HG02798 (cell line): ENCODE results near the gene KLHL29.
A peak's percentile ranks its signal among the peaks of the same experiment; 100 is the strongest.

ENCODE experiments used
- ATAC-seq: cut with Tn5 transposase; IDR thresholded peaks from one replicate; pipeline ENCODE4 v1.9.1; 2021; ENCODE audit warnings: mild to moderate bottlenecking; ENCODE audit not compliant: unreplicated experiment, poor library complexity

The KLHL29 gene

GRCh38 chr2:23486684-23487075 lies 101.7 kb downstream of the KLHL29 start:
- no peak for ATAC-seq

DNA sequence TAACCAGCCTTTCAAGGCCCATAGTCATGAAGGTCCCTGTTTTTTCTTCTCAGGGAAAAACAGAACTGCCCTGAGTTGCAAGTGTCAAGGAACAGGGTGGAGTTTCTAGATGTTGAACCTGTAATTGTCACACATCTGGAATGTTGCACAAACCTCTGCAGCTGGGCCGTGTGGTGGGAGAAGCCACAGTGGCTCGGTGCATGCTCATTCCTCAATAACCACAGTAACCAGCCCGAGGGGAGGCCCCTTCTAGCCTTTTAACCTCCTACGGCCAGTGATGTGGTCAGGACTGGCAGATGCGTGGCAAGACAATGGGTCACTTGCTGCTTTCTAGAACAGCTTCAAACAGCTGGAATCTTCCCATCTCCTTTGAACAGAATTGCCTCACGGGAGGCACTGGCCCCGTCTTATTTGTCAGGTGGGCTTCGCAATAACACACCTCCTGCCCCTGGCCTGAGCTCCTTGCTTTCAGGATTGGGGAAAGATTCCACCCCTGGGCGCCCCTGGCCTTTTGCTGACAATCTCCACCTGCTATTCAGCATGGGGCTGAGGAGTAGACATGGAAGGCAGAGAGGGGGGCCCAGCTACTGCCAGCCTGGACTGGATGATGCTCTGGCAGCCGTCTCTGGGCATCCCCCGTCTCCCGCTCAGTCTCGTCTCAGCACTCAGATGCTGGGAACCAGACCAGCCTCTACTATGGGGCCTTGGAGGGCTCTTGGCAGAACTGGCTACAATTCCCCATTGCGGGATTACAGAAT lies 102.9 kb downstream of the KLHL29 start:
- ATAC-seq = peak; percentile 68

- no peak for ATAC-seq
These were observed 103.6 kb downstream of the KLHL29 start for GRCh38 chr2:23488584-23488983.

GRCh38 chr2:23489471-23490322 lies 104.7 kb downstream of the KLHL29 start:
- peak; percentile 51 for ATAC-seq

DNA sequence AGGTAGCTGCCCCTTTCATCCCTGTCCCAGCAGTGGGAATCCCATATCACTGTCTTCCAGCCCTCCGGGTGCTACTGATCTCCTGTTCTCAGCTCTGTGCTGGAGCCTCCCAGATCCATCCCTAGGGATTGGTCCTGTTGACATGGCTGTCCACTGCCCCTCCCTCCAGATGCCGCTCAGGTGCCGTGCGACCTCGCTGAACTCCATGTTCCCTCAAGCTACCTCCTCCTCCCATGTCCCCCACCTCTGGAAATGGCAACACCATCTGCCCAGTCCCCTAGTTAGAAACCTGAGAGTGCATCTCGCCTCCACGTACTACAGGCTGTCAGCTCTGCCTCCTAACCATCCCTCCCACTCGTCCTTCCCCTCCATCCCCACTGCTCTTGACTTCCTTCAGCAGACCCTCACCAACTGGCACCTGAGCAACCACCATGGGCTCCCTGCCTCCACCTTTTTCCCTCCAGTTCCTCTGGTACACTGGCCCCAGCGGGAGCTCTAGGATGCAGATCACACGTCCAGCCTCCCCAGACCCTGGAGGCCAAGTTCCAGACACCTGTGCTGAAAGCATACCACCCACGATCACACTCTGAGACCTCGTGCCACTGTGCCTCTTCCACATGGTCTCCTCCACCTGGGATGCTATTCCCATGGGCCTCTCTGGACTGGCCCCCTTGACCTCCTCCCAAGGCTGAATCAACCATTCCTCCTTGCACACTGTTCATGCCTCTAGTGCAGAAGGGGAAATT lies 106.8 kb downstream of the KLHL29 start:
- no peak for ATAC-seq

DNA sequence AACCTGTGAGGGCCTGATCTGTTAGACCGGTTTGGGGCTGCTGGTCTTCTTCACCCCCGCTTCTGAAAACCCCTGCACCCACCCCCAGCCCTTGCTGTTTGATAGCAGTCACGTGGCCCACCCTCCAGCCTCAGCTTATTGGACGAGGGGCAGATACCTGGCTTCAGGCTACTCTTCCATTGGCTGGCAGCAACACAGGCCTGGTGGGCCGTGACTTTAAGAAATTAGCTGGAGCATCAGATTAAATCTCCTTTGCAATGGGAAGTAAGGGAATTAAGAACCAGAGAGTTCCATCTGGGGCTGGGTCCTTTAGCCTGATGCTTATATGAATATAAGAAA lies 107.3 kb downstream of the KLHL29 start:
- no peak for ATAC-seq

DNA sequence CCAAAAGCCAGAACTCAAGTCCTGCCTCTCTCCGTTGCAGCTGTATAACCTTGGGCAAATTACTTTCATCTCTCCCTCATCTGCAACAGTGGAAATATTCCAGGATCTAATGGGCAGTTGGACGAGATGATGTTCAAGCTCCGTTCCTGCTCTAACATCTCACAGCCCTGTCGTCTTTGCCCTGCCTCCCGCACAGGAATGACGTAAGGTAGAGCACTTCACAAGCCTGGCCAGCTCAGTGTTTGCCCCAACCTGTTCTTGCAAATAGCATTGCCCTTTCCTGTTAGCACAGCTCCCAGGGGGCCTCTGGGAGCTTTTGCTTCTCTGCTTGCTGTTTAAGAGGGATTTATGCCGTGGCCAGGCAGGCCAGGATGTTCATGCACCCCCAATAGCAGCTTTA lies 107.9 kb downstream of the KLHL29 start:
- no peak for ATAC-seq

GRCh38 chr2:23493846-23494245 lies 108.9 kb downstream of the KLHL29 start:
- ATAC-seq = no peak

DNA sequence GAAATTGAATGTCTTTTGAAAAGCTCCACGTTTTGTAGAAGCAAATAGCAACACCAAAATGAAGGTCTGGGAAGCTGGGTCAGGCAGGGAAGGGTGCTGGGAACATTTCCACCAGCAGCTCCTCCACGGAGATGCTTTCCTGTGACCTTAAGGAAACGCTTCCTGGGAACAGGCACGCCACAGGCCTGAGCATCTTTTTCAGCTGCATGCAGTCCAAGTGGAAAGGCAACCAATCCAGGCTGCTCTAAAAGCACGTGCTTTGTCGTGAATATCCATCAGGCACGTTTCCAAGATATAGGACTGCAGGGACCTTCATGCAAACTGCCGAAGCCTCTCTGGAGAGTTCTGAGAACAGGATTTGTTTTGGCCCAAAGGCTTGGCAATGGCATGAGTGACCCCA lies 109.3 kb downstream of the KLHL29 start:
- no peak for ATAC-seq

DNA sequence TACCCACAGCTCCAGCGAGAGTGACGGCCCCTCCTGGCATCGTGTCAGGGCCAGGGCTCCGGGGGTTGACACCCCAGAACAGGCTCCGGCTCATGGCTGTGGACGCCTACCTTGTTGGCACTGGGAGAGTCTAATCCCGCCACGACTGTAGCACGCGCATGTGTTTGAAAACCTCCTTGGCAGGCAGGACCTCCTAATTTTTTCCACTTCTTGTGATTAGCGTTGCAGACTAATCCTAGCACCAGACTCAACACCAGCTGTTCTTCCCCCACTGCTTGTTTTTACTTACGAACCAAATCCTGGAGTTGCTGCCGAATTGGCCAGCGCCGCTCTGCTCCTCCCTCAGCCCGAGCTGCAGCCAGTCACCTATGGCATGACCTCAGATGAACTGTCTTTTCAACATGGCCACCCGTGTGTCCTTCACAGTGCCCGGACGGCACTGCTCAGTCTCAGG lies 110.7 kb downstream of the KLHL29 start:
- no peak for ATAC-seq

DNA sequence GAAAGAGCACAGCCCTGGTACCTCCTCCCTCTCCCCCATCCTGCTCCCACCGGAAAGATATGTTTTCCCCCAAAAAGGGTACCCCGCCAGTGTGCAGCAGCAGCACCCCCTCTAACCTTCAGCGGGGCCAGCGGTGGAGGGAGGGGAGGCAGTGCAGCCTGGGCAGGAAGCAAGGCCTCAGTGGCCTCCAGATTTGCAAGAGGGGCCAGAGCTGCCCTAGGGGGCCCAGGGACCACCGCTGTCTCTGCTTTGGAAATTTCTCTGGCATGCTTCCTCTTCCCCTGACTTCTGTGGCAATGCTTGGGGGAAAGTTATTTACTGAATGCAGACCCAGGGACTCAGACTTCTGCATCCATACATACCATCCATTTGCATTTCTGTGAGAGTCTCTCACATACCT lies 111.5 kb downstream of the KLHL29 start:
- no peak for ATAC-seq

DNA sequence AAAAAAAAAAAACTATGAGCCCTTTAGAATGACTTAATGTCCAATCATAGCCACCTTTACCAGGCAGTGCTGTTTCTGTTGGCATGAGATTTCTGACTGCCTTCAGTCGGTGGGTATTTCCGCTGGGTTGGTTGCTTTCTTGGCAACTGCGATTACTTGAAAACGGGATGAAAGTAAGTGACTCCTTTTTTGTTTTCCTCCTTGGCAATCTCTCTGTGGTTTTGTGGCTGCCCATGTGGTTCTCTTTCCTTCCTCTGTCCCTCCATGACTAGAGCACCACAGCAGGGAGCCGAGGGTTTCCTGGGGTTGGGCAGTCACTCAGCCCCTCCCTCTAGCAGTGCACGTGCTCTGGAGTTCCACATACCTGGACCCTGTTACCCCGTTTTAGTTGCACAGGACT lies 112.1 kb downstream of the KLHL29 start:
- no peak for ATAC-seq

- ATAC-seq = no peak
These were observed 112.6 kb downstream of the KLHL29 start for GRCh38 chr2:23497536-23497935.

GRCh38 chr2:23498943-23499342 lies 114.0 kb downstream of the KLHL29 start:
- ATAC-seq = no peak

- ATAC-seq = no peak
These were observed 114.5 kb downstream of the KLHL29 start for GRCh38 chr2:23499439-23499838.

DNA sequence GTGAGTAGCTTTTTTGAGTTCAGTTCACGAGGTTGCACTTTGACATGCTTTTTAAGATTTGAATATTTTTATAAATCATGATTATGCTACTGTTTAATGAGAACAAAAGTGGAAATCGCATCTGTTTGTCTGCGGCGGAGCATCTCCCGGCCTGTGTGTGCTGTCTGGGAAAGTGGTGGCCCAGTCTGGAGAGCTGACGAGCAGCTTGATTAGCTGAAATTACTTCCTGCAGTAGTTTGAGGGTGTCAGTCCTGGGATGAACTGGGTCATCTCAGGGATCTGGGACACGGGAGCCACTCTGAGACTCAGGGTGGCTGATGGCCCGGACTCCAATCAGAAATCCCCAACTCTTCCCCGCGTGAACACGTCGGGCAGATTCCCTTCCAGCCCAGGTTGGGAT lies 115.9 kb downstream of the KLHL29 start:
- ATAC-seq = no peak

GRCh38 chr2:23502096-23502495 lies 117.1 kb downstream of the KLHL29 start:
- no peak for ATAC-seq

GRCh38 chr2:23503097-23503496 lies 118.1 kb downstream of the KLHL29 start:
- no peak for ATAC-seq

DNA sequence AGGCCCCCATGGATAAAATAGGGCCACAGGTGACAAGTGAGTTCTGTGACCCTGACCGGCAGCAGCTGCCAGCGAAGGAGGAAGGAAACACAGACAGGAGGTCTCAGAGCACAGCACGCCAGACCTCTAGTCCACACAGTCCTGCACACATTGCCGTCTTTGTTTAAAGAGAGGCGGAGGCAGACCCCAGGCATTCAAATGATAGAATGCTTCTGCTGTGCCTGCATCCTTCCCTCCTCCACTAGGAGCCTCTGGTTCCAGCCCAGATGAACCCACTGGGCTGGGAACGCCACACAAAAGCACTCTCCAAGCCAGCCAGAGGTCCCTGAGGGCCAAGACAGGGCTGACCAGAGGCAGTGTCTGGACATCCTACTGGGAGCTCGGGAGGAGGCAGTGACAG lies 118.7 kb downstream of the KLHL29 start:
- ATAC-seq = no peak

DNA sequence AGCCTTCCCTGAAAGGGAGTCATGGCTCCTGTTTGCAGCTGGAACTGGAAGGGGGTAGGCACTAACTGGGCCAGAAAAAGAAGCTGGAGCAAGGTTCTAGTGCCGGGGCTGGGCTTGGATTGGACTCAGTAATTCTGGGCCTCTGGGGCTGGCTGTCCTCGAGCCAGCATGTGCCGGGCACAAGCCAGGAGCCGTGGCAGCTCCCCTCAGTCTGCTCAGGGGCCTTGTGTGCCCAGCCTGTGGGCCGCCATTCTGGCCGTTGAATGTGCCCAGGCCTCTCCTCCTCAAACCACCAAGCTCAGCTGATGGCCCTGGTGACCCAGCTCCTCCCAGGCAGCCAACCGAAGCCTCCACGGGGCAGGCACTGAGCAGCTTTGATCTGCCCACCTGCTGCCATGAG lies 119.6 kb downstream of the KLHL29 start:
- ATAC-seq = no peak
